GM21619 (cell line): Measurements from ENCODE around the gene NPRL2.

ENCODE experiments used
- ATAC-seq: cut with Tn5 transposase; IDR thresholded peaks from one replicate; pipeline ENCODE4 v1.9.1; 2021; ENCODE audit not compliant: unreplicated experiment

NPRL2 gene

GRCh38 chr3:50373146-50374051 lies 22.8 kb upstream of the NPRL2 start:
- no peak for ATAC-seq

GRCh38 chr3:50372349-50372748 lies 21.8 kb upstream of the NPRL2 start:
- ATAC-seq: no peak

GRCh38 chr3:50371133-50371685 lies 20.6 kb upstream of the NPRL2 start:
- no peak for ATAC-seq

- ATAC-seq: no peak
Observed at GRCh38 chr3:50370594-50370993, 20.0 kb upstream of the NPRL2 start.

- ATAC-seq: no peak
Observed at GRCh38 chr3:50369012-50369670, 18.6 kb upstream of the NPRL2 start.

- ATAC-seq: no peak
Observed at GRCh38 chr3:50365842-50366220, 15.3 kb upstream of the NPRL2 start.

- peak; percentile 87 for ATAC-seq
Observed at GRCh38 chr3:50365080-50365841, 14.7 kb upstream of the NPRL2 start.

- no peak for ATAC-seq
Observed at GRCh38 chr3:50364573-50365079, 14.1 kb upstream of the NPRL2 start.

GRCh38 chr3:50359760-50360110 lies 9.2 kb upstream of the NPRL2 start:
- ATAC-seq: peak; percentile 6

- ATAC-seq: peak; percentile 98
Observed at GRCh38 chr3:50358911-50359759, 8.6 kb upstream of the NPRL2 start, which contains the start of gene TMEM115. TMEM115 (minus strand) TSS chr3:50359521; CDS start chr3:50359063, 458 bp downstream.

- no peak for ATAC-seq
Observed at GRCh38 chr3:50358355-50358910, 7.9 kb upstream of the NPRL2 start.

GRCh38 chr3:50357481-50357880 lies 6.9 kb upstream of the NPRL2 start:
- ATAC-seq: no peak

GRCh38 chr3:50356553-50356952 lies 6.0 kb upstream of the NPRL2 start:
- no peak for ATAC-seq

- ATAC-seq: no peak
Observed at GRCh38 chr3:50355829-50356552, 5.4 kb upstream of the NPRL2 start.

- no peak for ATAC-seq
Observed at GRCh38 chr3:50354850-50355249, 4.3 kb upstream of the NPRL2 start.

GRCh38 chr3:50354186-50354764 lies 3.7 kb upstream of the NPRL2 start:
- no peak for ATAC-seq

- ATAC-seq: no peak
Observed at GRCh38 chr3:50353245-50354004, 2.9 kb upstream of the NPRL2 start.

- no peak for ATAC-seq
Observed at GRCh38 chr3:50352781-50353180, 2.2 kb upstream of the NPRL2 start.
